ACC112 (cell line): Measurements from ENCODE around the gene PTPN22.

Experiments
- H2AFZ ChIP-seq: fragments of 200-600 bp; sonication (generic); one replicate; pipeline ENCODE4 v1.6.0; 2017; ENCODE audit warnings: antibody characterized with exemption, low read length; ENCODE audit not compliant: unreplicated experiment
- H3K27ac ChIP-seq: fragments of 200-600 bp; sonication (generic); 2 replicates; pipeline ENCODE4 v1.5.1; 2014; ENCODE audit warnings: low read depth, mild to moderate bottlenecking, antibody characterized with exemption, low read length, moderate library complexity
- H3K27me3 ChIP-seq: fragments of 200-600 bp; sonication (generic); 2 replicates; pipeline ENCODE4 v1.6.1; 2014; ENCODE audit warnings: mild to moderate bottlenecking, antibody characterized with exemption, low read length, moderate library complexity, mixed read lengths; ENCODE audit not compliant: insufficient read depth
- H3K36me3 ChIP-seq: fragments of 200-600 bp; sonication (generic); 2 replicates; pipeline ENCODE4 v1.6.1; 2016; ENCODE audit warnings: mild to moderate bottlenecking, antibody characterized with exemption, low read length, moderate library complexity, mixed read lengths; ENCODE audit not compliant: insufficient read depth
- H3K4me1 ChIP-seq: fragments of 200-600 bp; sonication (generic); one replicate; pipeline ENCODE4 v1.6.1; 2016; ENCODE audit warnings: low read length, mixed read lengths; ENCODE audit not compliant: insufficient read depth, unreplicated experiment, control insufficient read depth
- H3K4me3 ChIP-seq: fragments of 200-600 bp; sonication (generic); 2 replicates; pipeline ENCODE4 v1.5.1; 2014; ENCODE audit warnings: mild to moderate bottlenecking, low read depth, low read length
- H3K79me2 ChIP-seq: fragments of 200-600 bp; sonication (generic); one replicate; pipeline ENCODE4 v1.6.0; 2016; ENCODE audit warnings: low read length; ENCODE audit not compliant: control insufficient read depth, unreplicated experiment, insufficient read depth

The PTPN22 gene

DNA sequence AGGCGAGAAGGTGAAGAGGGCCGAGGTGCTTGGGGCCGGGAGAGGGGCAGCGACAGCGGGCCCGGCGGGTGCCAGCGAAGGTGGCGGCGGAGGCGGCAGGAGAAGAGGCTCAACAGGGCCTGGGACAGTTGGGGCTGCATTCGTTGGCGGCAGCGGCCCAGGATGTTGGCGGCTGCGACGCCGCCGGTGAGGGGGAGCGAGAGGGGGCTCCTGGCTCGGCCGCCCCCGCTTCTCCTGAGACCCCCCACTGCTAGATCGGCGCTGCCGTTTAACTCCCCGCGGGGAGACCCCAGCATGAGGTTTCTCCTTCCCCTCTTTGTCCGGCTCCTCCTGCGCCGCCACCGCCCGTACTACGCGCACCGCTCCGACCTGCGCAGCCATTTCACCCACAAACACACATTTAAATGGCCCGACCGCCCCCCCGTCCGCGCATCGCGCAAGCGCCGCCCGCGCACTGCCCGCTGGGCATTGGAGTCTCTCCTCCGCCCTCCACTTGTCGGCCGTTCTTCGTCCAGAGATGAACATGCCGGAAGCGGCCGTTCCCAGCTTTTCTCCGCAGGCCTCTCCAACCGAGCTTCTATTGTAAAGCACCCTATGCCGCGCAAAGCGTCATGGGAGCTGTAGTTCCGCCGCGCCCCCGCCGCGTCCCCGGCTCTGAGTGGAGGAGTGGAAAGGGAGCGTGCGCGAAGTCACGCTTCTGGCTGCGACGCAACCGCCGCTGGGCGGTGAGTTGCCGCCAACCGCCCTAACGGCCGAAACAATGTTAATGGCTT lies 59.4 kb downstream of the PTPN22 start, which contains the start of gene RSBN1:
Gene RSBN1 (minus strand): TSS at position 589 of the 773 bp plus-strand sequence. CDS start 64 bp downstream, at position 525.
- Histone ChIP-seq H3K27me3 (no peaks in the 10 kb centered on the region), H3K27ac (peak within 1 kb of the TSS; percentile 79), H3K4me3 (peak within 1 kb of the TSS; percentile 90), H3K4me1 (peaks cover 11% of the 10 kb centered on the region), H2AFZ (peak within 1 kb of the TSS; percentile 79), H3K36me3 (0 out of 2 replicates have a peak, but pooled peaks cover 8% of the 10 kb centered on the region), H3K79me2 (peaks cover 47% of the 10 kb centered on the region)

GRCh38 chr1:113811156-113811887 lies 60.2 kb downstream of the PTPN22 start:
- H3K4me1 ChIP-seq: peaks cover 11% of the 10 kb centered on the region
- no peaks in the 10 kb centered on the region for H3K27me3 ChIP-seq
- H3K27ac ChIP-seq: peak overlapping the region; percentile 25; the same call in 1 of the 2 replicates
- peaks cover 55% of the 10 kb centered on the region for H3K79me2 ChIP-seq
- H2AFZ ChIP-seq: peak overlapping the region; percentile 41
- H3K36me3 ChIP-seq: 0 out of 2 replicates have a peak, but pooled peaks cover 8% of the 10 kb centered on the region
- peak overlapping the region; percentile 90 for H3K4me3 ChIP-seq

DNA sequence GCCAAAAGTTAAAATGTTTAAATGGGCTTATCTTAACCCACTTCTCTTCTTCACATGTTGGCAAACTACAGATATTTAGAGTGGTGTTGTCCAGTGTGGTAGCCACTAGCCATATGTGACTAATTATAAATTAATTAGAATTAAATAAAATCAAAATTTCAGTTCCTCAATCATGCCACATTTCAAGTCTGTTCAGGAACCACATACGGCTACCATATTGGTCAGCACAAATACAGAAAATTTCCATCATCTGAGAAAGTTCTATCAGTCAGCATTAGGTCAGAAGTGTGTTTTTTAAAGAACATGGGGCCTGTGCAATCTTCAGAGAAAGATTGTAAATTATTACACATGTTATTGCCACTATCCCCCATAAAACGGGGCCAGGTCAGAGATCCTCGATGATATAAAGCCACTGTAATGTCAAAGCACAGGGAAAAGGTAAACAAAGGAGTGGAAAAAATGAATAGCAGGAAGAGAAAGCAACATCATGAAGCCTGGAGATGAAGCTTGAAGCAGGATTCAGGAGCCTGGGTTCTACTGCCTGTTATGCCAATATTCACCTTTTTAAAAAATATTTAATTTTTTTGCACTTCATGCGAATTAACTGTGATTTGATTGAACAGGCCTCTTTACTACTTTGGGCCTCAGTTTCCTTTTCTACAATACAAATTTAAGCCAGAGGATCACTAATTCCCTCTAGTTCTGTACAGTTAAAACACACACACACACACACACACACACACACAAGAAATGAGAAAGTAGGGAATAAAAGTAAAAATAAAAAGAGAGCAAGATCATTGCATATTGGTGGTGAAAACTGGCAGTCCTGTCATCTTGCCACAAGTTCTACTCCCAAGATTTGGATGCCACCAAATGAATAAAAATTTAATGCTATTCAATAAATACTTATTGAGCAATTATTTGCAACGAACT lies 61.6 kb downstream of the PTPN22 start:
- Histone ChIP-seq H3K79me2 (peaks cover 69% of the 10 kb centered on the region), H3K27me3 (no peaks in the 10 kb centered on the region), H3K4me3 (peak overlapping the region; percentile 90), H3K4me1 (peaks cover 14% of the 10 kb centered on the region), H3K27ac (0 out of 2 replicates have a peak overlapping the region, but pooled peaks have one; percentile 11), H3K36me3 (0 out of 2 replicates have a peak, but pooled peaks cover 8% of the 10 kb centered on the region), H2AFZ (no peak overlapping the region)

DNA sequence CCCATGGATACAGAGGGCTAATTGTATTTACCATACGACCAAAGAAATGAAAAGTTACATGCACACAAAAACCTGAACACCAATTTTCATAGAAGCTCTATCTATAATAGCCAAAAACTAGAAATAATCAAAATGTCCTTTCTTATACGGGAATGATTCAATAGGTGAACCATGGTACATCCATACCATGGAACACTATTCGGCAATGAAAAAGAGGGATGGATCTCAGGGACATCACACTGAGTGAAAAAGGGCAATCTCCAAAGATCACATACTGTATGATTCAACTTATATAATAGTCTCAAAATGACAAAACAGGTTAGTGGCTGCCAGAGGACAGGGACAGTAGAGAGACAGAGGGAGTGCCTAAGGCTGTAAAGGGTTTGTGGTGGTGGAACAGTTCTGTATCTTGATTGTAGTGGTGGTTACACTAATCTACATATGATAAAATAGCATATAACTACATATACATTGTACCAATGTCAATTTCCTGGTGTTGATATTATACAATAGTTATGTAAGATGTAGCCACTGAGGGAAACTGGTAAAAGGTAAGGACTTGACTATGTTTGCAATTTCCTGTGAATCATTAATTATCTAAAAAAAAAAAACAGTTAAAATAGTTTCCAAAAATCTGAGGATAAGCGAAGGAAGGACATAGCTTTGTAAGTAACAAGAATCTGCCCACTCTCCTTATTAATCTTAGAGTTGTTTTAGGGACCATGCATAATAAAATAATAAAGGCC lies 62.9 kb downstream of the PTPN22 start:
- Histone ChIP-seq H3K36me3 (0 out of 2 replicates have a peak, but pooled peaks cover 8% of the 10 kb centered on the region), H3K27me3 (no peaks in the 10 kb centered on the region), H3K4me3 (peak overlapping the region; percentile 60), H3K27ac (no peak overlapping the region), H2AFZ (no peak overlapping the region), H3K4me1 (peaks cover 21% of the 10 kb centered on the region), H3K79me2 (peaks cover 80% of the 10 kb centered on the region)

GRCh38 chr1:113805639-113806038 lies 65.9 kb downstream of the PTPN22 start:
- Histone ChIP-seq H3K4me1 (peaks cover 21% of the 10 kb centered on the region), H3K36me3 (0 out of 2 replicates have a peak, but pooled peaks cover 8% of the 10 kb centered on the region), H3K27ac (no peak overlapping the region), H3K79me2 (peaks cover 95% of the 10 kb centered on the region), H2AFZ (no peak overlapping the region), H3K27me3 (no peaks in the 10 kb centered on the region), H3K4me3 (no peak overlapping the region)

DNA sequence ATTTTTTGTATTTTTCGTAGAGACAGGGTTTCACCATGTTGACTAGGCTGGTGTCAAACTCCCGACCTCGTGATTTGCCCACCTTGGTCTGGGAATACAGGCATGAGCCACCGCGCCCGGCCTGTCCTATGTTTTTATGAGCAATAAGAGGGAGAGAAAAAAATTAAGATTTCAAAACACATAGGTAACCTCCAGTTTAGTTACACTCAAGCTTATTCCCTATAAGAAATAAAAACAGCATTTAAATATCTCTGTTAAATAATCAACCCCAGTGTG lies 66.3 kb downstream of the PTPN22 start:
- Histone ChIP-seq H3K4me3 (no peak overlapping the region), H3K79me2 (peaks cover 95% of the 10 kb centered on the region), H3K36me3 (0 out of 2 replicates have a peak, but pooled peaks cover 8% of the 10 kb centered on the region), H2AFZ (no peak overlapping the region), H3K27me3 (no peaks in the 10 kb centered on the region), H3K4me1 (peaks cover 21% of the 10 kb centered on the region), H3K27ac (no peak overlapping the region)

GRCh38 chr1:113804421-113805255 lies 66.9 kb downstream of the PTPN22 start:
- Histone ChIP-seq H3K27me3 (no peaks in the 10 kb centered on the region), H3K27ac (no peak overlapping the region), H3K4me3 (peak overlapping the region; percentile 15; the same call in 1 of the 2 replicates), H3K36me3 (0 out of 2 replicates have a peak, but pooled peaks cover 8% of the 10 kb centered on the region), H2AFZ (no peak overlapping the region), H3K79me2 (peaks cover 94% of the 10 kb centered on the region), H3K4me1 (peaks cover 21% of the 10 kb centered on the region)

DNA sequence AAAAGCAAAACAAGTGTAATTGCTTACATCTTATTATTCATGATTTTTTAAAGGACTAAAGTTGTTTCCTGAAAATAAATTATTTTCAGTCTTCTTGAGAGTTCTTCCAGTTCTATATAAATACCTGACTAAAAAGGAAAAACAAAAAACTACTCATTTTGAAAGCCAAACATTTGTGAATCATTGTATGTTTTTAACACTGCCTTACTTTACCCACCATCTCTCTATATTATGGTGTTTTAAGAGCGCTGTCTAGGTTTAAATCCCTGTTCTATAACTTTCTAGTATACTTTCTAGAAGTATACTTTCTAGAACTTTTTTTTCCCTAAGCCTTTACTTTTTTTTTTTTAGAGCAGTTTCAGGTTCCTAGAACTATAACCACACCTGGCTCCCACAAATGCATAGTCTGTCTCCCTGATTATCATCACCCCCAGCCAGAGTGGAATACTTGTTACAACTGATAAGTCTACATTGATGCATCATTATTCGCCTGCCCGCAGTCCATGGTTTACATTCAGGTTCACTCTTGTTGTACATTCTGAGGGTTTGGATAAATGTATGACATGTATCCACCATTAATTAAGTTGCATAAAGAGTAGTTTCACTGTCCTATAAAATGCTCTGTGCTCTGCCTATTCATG lies 69.0 kb downstream of the PTPN22 start:
- Histone ChIP-seq H3K36me3 (peaks cover 5% of the 10 kb centered on the region), H3K79me2 (peaks cover 85% of the 10 kb centered on the region), H2AFZ (no peak overlapping the region), H3K4me1 (peaks cover 10% of the 10 kb centered on the region), H3K27ac (no peak overlapping the region), H3K4me3 (no peak overlapping the region), H3K27me3 (no peaks in the 10 kb centered on the region)

GRCh38 chr1:113800487-113800886 lies 71.0 kb downstream of the PTPN22 start:
- Histone ChIP-seq H3K36me3 (peaks cover 8% of the 10 kb centered on the region), H2AFZ (no peak overlapping the region), H3K79me2 (peaks cover 69% of the 10 kb centered on the region), H3K4me1 (peaks cover 10% of the 10 kb centered on the region), H3K27ac (no peak overlapping the region), H3K4me3 (no peak overlapping the region), H3K27me3 (no peaks in the 10 kb centered on the region)
